ENCODE data around the gene THG1L.
"Not testable (repeated sequence)": the region's sequence is repeated elsewhere in the genome, so short reads cannot be mapped to it uniquely, and the experiment has no call there.

Gene THG1L

GRCh38 chr5:157731272-157732129 lies at the start of gene THG1L:
THG1L (plus strand) TSS chr5:157731420; CDS start chr5:157731441, 21 bp downstream.
- peak; percentile 87 for DNase-seq

DNA sequence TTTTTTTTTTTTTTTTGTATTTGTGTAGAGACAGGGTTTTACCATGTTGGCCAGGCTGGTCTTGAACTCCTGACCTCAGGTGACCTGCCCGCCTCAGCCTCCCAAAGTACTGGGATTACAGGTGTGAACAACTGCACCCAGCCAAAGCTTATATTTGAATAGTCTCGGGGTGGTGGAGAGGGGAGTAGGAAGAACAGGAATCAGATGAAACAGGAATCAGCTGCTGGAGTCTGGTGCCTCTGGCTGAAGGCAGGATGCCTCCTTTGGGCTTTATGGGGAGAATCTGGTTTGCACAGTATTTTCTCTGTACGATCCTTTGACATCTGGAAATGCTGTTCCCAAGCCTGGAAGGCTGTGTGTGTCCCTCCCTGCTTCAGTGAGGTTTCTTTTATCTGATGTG lies 49.0 kb upstream of the THG1L start:
- no peak for DNase-seq

GRCh38 chr5:157686276-157687197 lies 44.7 kb upstream of the THG1L start:
- DNase-seq = not testable (repeated sequence)

- DNase-seq = no peak
Observed at GRCh38 chr5:157687198-157687554, 44.0 kb upstream of the THG1L start.

DNA sequence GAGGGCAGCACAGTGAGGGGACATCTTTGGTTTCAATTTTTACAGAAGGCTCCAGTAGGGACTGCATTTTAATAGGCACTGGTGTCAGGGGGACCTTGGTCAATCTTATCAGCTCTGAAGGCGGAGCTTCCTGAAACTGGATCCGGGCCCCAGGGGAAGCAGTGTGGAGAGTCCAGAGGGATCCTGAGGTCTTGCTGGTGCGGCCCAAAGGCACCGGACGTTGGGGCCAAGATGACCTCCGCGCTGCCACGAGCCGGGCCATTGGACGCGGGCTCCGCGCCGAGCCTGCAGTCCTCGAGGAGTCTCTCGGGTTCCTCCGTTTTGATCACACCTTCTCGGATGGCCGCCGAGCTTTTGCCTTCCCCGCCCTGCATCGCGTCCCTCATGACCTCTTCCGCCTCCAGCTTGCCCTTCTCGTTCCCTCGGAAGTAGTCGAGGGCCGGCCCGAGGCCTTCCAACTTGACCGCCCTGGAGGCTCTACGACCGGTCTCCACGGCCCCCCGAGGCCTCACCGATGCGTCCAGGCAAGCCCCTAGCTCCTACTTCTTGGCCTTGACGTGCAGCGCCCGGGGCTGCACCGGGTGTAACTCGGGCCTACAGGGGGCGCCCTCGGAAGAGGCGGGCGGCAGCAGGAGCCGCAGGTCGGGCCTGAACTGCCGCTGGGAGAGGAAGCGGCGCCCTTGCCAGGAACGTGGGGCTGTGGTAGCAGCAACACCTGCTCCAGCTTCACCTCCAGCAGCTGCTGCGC lies 41.1 kb upstream of the THG1L start:
- no peak for DNase-seq

DNA sequence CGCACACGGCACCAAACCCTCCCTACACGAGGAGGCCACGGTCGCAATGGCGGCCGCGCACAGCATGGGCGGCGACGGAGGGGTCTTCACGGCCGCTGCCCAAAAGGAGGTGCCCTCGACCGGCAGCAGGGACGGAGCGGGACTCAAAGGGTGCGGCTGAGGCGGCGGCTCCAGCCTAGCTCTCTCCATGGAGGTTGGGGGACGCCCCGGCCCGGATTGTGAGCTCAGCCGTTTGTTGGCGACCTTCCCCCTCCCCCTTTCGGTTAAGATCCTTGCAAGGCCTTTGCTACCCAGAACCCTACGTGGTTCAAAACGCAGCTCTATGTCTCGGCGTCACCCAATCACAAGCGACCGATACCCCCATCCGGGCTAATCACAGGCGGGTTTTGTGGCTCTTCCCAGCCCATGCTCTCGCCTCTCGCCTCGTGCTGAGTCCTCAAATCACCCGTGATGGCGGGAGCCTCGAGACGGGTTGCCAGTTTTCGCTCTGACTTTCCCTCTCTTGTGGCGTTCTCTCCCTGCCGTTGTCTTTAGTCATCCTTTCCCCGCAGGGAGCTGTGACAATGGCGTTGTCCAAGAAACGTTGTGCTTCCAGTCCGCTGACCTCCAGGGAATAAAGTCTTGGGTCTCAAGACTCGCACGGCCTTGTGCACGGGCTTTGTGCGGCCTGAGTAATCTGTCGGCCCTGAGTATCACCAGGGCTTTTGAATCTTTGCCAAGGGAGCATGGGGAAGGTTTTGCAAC lies 40.4 kb upstream of the THG1L start:
- DNase-seq = no peak

- not testable (repeated sequence) for DNase-seq
Observed at GRCh38 chr5:157693816-157694215, 37.4 kb upstream of the THG1L start.

GRCh38 chr5:157696154-157696553 lies 35.1 kb upstream of the THG1L start:
- not testable (repeated sequence) for DNase-seq

DNA sequence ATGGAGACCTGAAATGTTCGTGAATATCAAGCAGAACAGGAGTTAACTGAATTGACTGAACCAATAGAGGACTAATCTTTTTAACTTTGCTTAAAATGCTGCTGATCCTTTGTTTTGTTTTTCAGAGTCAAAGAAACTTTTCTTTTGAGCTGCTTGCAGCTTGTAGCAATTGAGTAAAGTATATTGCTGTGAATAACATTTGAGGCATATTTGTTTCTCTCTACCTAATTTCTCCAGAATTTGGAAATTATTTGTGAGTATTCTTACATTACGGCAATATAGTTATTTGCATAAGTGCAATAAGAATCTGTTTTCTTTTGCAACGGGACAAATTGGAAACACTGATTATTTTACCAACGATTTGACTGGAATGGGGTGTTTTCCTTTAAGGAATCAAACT lies 32.5 kb upstream of the THG1L start:
- DNase-seq = not testable (repeated sequence)

DNA sequence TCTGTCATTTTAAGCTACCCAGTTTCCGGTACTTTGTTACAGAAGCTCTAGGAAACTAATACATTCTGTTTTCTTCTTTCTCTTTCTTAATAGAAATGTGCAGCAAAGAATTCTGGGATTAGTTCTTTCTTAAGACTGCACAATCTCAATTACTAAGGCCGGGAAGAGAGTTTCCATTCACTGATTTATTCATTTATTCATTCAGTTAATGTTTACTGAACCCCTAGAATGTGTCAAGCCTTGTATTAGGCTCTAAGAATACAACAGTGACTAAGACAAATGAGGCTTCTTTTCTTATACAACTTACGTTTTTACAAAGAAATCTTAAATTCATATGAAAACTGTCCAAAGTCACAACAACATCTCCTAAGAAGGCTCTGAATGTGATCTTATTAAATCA lies 27.5 kb upstream of the THG1L start:
- DNase-seq = no peak

DNA sequence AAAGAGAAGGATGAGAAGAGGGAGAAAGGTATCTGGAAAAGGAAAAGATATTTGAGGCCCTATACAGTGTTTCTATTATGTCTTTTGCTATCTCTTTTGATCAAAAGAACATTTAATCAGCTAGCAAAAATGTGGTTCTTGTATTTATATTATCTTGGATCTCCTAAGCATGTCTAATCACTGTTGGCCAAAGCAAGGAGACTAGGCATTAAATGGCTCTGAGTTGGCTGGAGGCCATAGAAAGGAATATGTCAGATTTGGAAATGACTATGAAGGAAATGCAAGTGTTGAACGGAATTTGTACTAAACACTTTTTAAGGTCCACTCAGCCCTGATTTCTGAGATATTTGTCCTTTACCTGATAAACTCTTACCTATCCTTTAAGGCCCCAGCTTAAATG lies 22.4 kb upstream of the THG1L start:
- DNase-seq = no peak

- no peak for DNase-seq
Observed at GRCh38 chr5:157709346-157709745, 21.9 kb upstream of the THG1L start.

DNA sequence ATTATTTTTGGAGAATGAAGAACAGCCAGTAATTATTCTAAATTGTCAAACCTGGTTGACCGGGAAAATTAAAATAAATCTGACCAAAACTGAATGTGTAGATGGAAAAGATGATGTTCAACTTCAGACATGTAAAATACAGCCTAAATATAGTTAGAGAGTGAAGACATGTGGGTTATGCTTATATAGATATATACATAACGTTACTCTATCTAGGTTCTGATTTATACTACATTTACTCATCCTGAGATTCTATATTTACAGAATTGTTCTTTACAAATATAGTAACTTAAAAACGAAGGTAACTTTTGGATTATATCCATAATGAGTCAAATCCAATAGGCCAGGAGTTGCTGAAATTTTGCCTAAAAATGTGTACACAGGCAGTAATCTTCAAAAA lies 20.8 kb upstream of the THG1L start:
- DNase-seq = no peak

DNA sequence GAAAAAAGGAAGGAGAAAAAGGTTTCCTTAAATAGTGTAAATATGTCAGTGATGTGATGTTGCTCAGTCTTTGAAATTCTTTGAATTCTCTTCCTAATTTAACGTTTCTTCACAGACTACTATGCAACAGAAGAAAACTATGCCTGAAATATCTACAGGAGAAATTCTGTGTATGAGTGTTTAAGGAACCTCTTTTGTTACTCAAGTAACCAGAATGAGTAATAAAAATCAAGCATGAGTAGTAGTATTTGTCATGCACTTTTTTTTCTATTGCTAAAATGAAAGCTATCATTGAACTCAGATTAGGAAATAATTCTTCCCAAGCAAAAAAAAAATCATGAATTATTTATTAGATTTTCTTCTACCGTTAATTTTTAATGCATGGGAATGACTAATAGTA lies 20.3 kb upstream of the THG1L start:
- no peak for DNase-seq

DNA sequence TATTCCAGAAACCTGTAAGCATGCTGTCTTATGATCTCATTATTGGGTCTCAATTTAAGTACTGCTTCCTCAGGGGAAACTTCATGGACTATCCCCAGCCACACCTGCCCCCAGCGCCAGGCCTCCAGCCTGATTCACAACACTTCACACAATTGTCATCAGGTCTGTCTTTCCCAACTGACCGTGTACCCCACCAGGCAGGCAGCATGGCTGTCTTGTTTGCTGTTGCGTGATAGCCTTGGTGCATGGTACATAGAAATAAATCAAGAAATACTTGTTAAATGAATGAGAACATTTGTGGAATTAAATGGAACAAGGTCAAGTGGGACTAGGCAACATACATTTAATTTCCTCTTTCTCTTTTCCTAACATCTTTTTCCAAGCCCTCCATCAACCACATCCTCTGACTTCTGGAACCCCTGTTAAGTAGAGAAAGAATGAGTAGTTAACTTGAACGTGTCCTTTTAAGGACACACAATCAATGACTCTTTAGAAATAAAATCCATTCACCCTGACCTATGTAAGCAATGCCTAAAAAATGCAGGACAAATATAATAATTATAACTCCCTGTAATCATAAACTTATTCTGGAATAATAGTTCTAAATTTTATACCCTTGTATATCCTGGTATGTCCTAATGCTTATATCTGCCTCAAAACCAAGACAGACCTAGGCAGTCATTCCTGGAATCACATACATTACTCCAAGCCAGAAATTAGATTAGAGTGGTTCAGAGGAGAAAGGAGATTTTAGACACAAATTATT lies 17.2 kb upstream of the THG1L start:
- DNase-seq = no peak

GRCh38 chr5:157714596-157714864 lies 16.7 kb upstream of the THG1L start:
- DNase-seq = no peak

DNA sequence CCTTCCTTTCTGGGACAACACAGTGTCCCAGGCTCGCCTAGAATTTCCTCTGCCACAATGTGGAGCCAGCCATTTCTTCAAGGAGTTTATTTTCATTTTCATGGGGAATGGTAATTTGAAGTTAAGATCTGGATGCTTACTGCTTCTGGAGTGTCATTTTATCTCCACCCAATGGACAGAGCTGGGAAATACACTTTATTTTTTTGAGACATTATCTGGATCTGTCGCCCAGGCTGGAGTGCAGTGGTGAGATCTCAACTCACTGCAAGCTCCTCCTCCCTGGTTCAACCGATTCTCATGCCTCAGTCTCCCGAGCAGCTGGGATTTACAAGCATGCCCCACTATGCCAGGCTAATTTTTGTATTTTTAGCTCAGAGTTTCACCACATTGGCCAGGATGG lies 12.7 kb upstream of the THG1L start:
- DNase-seq = peak; percentile 9

DNA sequence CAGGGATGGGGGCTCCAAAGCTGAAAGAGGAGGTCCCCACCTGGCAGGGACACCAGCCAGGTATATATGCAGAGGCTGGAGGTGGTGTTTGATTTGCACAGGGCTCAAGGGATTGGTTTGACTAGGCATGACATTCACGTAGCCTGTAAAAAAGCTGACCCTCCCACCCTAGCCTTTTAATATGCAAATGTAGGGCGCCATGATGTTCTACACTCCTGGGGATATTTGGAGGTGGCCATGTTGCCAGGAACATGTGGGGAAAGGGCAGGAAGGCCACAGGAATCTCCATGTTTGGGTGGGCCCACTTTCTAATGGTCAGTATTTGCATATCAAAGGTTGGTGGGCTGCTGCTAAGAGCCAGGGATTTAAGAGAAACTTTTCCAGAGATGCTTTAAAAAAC lies 12.0 kb upstream of the THG1L start:
- DNase-seq = no peak

- DNase-seq = no peak
Observed at GRCh38 chr5:157721159-157721558, 10.1 kb upstream of the THG1L start.

GRCh38 chr5:157722895-157723294 lies 8.3 kb upstream of the THG1L start:
- DNase-seq = not testable (repeated sequence)

DNA sequence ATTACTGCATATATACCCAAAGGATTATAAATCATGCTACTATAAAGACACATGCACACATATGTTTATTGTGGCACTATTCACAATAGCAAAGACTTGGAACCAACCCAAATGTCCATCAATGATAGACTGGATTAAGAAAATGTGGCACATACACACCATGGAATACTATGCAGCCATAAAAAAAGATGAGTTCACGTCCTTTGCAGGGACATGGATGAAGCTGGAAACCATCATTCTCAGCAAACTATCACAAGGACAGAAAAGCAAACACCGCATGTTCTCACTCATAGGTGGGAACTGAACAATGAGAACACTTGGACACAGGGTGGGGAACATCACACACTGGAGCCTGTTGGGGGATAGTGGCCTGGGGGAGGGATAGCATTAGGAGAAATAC lies 4.6 kb upstream of the THG1L start:
- DNase-seq = not testable (repeated sequence)

DNA sequence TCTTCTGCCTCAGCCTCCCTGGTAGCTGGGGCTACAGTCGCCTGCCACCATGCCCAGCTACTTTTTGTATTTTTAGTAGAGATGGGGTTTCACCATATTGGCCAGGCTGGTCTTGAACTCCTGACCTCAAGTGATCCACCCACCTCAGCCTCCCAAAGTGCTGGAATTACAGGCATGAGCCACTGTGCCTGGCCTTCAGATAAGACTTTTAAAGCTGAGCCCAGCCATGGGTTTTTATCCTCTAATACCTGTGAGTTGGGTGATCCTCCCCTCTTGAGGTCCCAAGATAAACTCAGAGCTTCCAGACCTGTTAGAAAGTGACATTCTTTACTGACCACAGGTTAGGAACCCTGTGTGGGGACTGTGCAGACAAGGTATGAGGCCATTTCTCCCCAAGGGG lies 3.4 kb upstream of the THG1L start:
- DNase-seq = not testable (repeated sequence)

Measured in NCI-H1105 treated with DMSO at 0.1 percent for 48 hours (cell line).